Neutrophil (primary cell): ENCODE results near the gene SMAD1.

Experiments used
- H3K27ac ChIP-seq: fragments of 200-600 bp; sonication (generic); 2 replicates; pipeline ENCODE4 v1.5.1; 2016; ENCODE audit warnings: mild to moderate bottlenecking, moderate library complexity
- H3K27me3 ChIP-seq: fragments of 200-600 bp; sonication (generic); 2 replicates; pipeline ENCODE4 v1.6.0; 2016; ENCODE audit warnings: mild to moderate bottlenecking
- H3K36me3 ChIP-seq: fragments of 200-600 bp; sonication (generic); 2 replicates; pipeline ENCODE4 v1.5.1; 2017
- H3K4me1 ChIP-seq, 2 experiments: fragments of 200-600 bp in 1 of 2; sonication (generic) in 1 of 2; 1 replicate in 1 of 2; 2 replicates in 1 of 2; pipeline versions ENCODE4 v1.5.1 to v1.6.1; 2013 to 2016; ENCODE audit warnings: low read depth in 1 of 2, low read length in 1 of 2, mild to moderate bottlenecking in 1 of 2, moderate library complexity in 1 of 2; ENCODE audit not compliant: control insufficient read depth in 1 of 2, insufficient read depth in 1 of 2
- H3K4me3 ChIP-seq, 2 experiments: fragments of 200-600 bp in 1 of 2; sonication (generic) in 1 of 2; 1 replicate in 1 of 2; 2 replicates in 1 of 2; pipeline ENCODE4 v1.5.1; 2013 to 2016; ENCODE audit warnings: low read depth in 1 of 2, low read length in 1 of 2, mild to moderate bottlenecking in 1 of 2, moderate library complexity in 1 of 2
- H3K9me3 ChIP-seq: fragments of 200-600 bp; sonication (generic); 2 replicates; pipeline ENCODE4 v1.5.1; 2016
- CTCF ChIP-seq: fragments of 200-600 bp; sonication (generic); IDR thresholded peaks from 2 replicates; pipeline ENCODE4 v1.5.1; 2016; ENCODE audit warnings: antibody characterized with exemption

Gene SMAD1

DNA sequence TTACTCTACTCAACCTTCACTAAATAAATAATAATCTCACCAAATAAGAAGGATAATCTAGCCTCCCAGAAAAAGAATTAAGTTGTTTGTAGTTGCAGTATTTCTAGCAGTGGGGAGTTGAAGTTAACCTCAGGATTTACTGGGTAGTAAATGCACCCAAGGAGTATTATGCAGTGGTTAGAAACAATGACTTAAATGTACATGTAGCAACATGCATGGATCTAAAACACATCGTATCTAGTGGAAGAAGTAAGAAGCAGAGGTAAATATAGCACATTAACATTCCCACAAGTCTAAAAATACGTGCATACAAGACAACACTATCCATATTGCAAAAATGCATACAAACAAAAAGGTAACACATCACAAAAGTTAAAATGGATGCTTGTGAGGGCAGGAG is 44.2 kb upstream of the SMAD1 start:
- Histone ChIP-seq H3K27ac (no peak overlapping the region), H3K4me1 (no peaks in the 10 kb centered on the region), H3K36me3 (no peaks in the 10 kb centered on the region), H3K27me3 (no peaks in the 10 kb centered on the region), H3K4me3 (no peak overlapping the region), H3K9me3 (no peaks in the 10 kb centered on the region)
- TF ChIP-seq CTCF = no peak

- H3K9me3 ChIP-seq = no peaks in the 10 kb centered on the region
- TF ChIP-seq CTCF = no peak
- no peak overlapping the region for H3K4me3 ChIP-seq
- H3K27ac ChIP-seq = no peak overlapping the region
- no peaks in the 10 kb centered on the region for H3K36me3 ChIP-seq
- no peaks in the 10 kb centered on the region for H3K4me1 ChIP-seq
- no peaks in the 10 kb centered on the region for H3K27me3 ChIP-seq
Observed at GRCh38 chr4:145438298-145438697, 43.4 kb upstream of the SMAD1 start.

- no peaks in the 10 kb centered on the region for H3K9me3 ChIP-seq
- no peak overlapping the region for H3K27ac ChIP-seq
- no peaks in the 10 kb centered on the region for H3K4me1 ChIP-seq
- no peak for TF ChIP-seq CTCF
- H3K36me3 ChIP-seq = no peaks in the 10 kb centered on the region
- H3K4me3 ChIP-seq = no peak overlapping the region
- no peaks in the 10 kb centered on the region for H3K27me3 ChIP-seq
Observed at GRCh38 chr4:145440292-145441007, 41.2 kb upstream of the SMAD1 start.

- TF ChIP-seq CTCF = no peak
- Histone ChIP-seq H3K4me1 (no peaks in the 10 kb centered on the region), H3K27me3 (no peaks in the 10 kb centered on the region), H3K36me3 (no peaks in the 10 kb centered on the region), H3K9me3 (no peaks in the 10 kb centered on the region), H3K4me3 (no peak overlapping the region), H3K27ac (no peak overlapping the region)
Observed at GRCh38 chr4:145446184-145446583, 35.5 kb upstream of the SMAD1 start.

DNA sequence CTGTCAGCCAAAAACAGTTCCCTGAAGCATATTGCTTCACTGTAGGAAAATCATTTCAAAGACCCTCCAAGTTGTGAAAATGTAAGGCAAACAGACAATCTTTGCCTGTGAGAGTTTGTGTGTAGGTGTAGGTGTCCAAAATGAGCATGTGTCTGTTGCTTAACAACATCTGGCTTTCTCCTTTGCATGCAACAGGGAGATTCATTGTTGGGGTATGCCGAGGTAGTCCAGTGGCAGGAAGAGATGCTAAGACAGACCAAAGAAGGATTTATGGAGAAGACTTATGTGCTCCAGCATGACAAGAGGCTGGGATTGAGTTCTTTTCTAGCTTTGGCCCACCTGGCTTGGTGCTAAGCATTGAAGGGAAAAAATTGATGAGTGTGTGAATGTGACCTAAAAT is 29.8 kb upstream of the SMAD1 start:
- TF ChIP-seq CTCF = no peak
- no peaks in the 10 kb centered on the region for H3K9me3 ChIP-seq
- H3K36me3 ChIP-seq = no peaks in the 10 kb centered on the region
- no peak overlapping the region for H3K27ac ChIP-seq
- H3K4me1 ChIP-seq = no peaks in the 10 kb centered on the region
- no peak overlapping the region for H3K4me3 ChIP-seq
- H3K27me3 ChIP-seq = no peaks in the 10 kb centered on the region
